Testis (tissue), 2 donors: ENCODE measurements around the gene CDC14A.

ENCODE experiments used
- POLR2A ChIP-seq: fragments of 450-650 bp; IDR thresholded peaks from one replicate; pipeline ENCODE4 v1.6.1; 2017; ENCODE audit warnings: antibody characterized with exemption, mild to moderate bottlenecking, moderate library complexity
- TF ChIP-seq, protein P1 (sequence below), 3 experiments: fragments of 450-650 bp in 2 of 3; fragments of 200-600 bp in 1 of 3; sonication (generic) in 1 of 3; IDR thresholded peaks; one replicate each; pipeline ENCODE4 v1.5.1; 2016 to 2019; ENCODE audit warnings: antibody characterized with exemption in 3 of 3, mild to moderate bottlenecking in 2 of 3, moderate library complexity in 1 of 3

DNA sequence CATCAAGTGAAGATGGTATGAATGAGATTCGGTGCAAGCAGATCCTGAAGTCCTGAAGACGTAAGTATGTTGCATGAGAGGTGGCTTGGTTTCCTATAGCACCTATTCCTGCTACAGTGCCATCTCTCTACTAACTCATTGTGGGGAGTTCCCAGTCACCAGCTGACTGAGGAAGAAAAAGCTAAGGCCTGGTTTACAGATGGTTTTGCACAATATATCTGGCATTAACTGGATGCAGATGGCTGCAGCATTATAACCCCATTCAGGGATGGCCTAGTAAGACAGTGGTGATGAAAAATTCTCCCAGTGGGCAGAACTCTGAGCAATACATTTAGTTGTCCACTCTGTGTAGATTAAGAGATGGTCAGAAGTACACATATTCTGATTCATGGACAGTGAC, 49.6 kb upstream of the CDC14A start:
- no peak for TF ChIP-seq POLR2A
- TF ChIP-seq, protein P1, sequence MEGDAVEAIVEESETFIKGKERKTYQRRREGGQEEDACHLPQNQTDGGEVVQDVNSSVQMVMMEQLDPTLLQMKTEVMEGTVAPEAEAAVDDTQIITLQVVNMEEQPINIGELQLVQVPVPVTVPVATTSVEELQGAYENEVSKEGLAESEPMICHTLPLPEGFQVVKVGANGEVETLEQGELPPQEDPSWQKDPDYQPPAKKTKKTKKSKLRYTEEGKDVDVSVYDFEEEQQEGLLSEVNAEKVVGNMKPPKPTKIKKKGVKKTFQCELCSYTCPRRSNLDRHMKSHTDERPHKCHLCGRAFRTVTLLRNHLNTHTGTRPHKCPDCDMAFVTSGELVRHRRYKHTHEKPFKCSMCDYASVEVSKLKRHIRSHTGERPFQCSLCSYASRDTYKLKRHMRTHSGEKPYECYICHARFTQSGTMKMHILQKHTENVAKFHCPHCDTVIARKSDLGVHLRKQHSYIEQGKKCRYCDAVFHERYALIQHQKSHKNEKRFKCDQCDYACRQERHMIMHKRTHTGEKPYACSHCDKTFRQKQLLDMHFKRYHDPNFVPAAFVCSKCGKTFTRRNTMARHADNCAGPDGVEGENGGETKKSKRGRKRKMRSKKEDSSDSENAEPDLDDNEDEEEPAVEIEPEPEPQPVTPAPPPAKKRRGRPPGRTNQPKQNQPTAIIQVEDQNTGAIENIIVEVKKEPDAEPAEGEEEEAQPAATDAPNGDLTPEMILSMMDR (IDR thresholded peaks at IDR 0.05): no peak
